Fibroblast of peridontal ligament (primary cell): ENCODE results near the gene C10orf95.

Experiments
- DNase-seq: peaks from one replicate; pipeline ENCODE4 v3.0.0-alpha.2; 2010; ENCODE audit errors: extremely low read depth

Gene C10orf95

GRCh38 chr10:102401735-102402511, 49.4 kb downstream of the C10orf95 start:
- no peak for DNase-seq

GRCh38 chr10:102401342-102401654, 50.0 kb downstream of the C10orf95 start:
- no peak for DNase-seq

GRCh38 chr10:102400598-102401341, 50.6 kb downstream of the C10orf95 start:
- no peak for DNase-seq

GRCh38 chr10:102400076-102400475, 51.3 kb downstream of the C10orf95 start:
- no peak for DNase-seq
